HL-60 (cell line): Measurements from ENCODE around the gene SNX20.

ENCODE experiments used
- DNase-seq, 2 experiments: peaks; one replicate each; pipeline ENCODE4 v3.0.0-alpha.2; 2010 to 2020; ENCODE audit warnings: low read depth in 1 of 2, low spot score in 1 of 2
- H3K27ac ChIP-seq: fragments of 250-450 bp; sonication (Bioruptor Pico); replicated peaks from 2 replicates; pipeline ENCODE4 v1.5.1; 2020; ENCODE audit warnings: mild to moderate bottlenecking, moderate library complexity
- H3K27me3 ChIP-seq: fragments of 250-450 bp; sonication (Bioruptor Pico); 2 replicates; pipeline ENCODE4 v1.5.1; 2021; ENCODE audit warnings: mild to moderate bottlenecking, moderate library complexity; ENCODE audit not compliant: insufficient read depth, poor library complexity, severe bottlenecking
- H3K4me3 ChIP-seq: replicated peaks from 2 replicates; pipeline ENCODE4 v1.5.1; 2011; ENCODE audit warnings: mild to moderate bottlenecking, control low read depth, low read length; ENCODE audit not compliant: insufficient read depth
- GABPA ChIP-seq: IDR thresholded peaks from 2 replicates; pipeline ENCODE4 v1.6.1; 2012; ENCODE audit warnings: low read depth
- POLR2AphosphoS5 ChIP-seq: IDR thresholded peaks from 2 replicates; pipeline ENCODE4 v1.6.1; 2012; ENCODE audit warnings: low read depth
- SPI1 ChIP-seq: IDR thresholded peaks from 2 replicates; pipeline ENCODE4 v1.6.1; 2012; ENCODE audit warnings: low read depth, mild to moderate bottlenecking, borderline replicate concordance
- TF ChIP-seq, protein P1 (sequence below): IDR thresholded peaks from 2 replicates; pipeline ENCODE4 v1.6.1; 2012; ENCODE audit warnings: low read depth; ENCODE audit not compliant: insufficient replicate concordance
- TF ChIP-seq, protein P2 (sequence below): IDR thresholded peaks from one replicate; pipeline ENCODE4 v1.5.1; 2011; ENCODE audit warnings: low read length, control low read depth, inconsistent platforms; ENCODE audit not compliant: insufficient read depth

Gene SNX20

DNA sequence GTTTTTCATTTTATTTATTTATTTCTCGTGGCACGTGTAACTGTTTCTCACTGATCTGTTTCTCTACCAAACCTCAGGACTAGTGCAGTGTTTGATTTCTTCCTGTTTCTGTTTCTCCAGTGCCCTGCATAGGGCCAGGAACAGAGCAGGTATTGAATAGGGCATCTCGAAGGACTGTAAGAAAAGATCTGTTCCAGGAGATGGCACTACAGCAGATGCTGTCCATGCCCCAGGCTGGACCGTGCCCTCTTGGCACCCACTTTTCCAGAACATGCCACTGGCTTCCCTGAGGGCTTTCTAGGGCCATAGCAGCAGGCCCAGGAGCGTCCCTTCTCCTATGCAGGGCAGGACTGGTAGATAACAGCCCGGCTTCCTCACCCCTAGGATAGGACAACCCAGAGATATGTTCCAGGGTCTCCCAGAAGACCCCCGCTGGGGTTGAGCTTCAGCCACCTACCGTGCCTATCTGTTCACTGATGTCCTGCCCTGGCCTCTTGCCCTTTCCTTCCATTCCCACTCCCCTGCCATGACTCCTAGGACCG is 4.4 kb downstream of the SNX20 start:
- Histone ChIP-seq H3K27ac (no peak overlapping the region), H3K4me3 (no peak overlapping the region), H3K27me3 (no peaks in the 10 kb centered on the region)
- TF ChIP-seq POLR2AphosphoS5 (no peak), GABPA (no peak)
- TF ChIP-seq, protein P1, sequence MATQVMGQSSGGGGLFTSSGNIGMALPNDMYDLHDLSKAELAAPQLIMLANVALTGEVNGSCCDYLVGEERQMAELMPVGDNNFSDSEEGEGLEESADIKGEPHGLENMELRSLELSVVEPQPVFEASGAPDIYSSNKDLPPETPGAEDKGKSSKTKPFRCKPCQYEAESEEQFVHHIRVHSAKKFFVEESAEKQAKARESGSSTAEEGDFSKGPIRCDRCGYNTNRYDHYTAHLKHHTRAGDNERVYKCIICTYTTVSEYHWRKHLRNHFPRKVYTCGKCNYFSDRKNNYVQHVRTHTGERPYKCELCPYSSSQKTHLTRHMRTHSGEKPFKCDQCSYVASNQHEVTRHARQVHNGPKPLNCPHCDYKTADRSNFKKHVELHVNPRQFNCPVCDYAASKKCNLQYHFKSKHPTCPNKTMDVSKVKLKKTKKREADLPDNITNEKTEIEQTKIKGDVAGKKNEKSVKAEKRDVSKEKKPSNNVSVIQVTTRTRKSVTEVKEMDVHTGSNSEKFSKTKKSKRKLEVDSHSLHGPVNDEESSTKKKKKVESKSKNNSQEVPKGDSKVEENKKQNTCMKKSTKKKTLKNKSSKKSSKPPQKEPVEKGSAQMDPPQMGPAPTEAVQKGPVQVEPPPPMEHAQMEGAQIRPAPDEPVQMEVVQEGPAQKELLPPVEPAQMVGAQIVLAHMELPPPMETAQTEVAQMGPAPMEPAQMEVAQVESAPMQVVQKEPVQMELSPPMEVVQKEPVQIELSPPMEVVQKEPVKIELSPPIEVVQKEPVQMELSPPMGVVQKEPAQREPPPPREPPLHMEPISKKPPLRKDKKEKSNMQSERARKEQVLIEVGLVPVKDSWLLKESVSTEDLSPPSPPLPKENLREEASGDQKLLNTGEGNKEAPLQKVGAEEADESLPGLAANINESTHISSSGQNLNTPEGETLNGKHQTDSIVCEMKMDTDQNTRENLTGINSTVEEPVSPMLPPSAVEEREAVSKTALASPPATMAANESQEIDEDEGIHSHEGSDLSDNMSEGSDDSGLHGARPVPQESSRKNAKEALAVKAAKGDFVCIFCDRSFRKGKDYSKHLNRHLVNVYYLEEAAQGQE, result no peak
- DNase-seq, result no peak

- no peak overlapping the region for H3K4me3 ChIP-seq
- no peak overlapping the region for H3K27ac ChIP-seq
- TF ChIP-seq, protein P1, result no peak
- TF ChIP-seq GABPA (no peak), SPI1 (no peak), POLR2AphosphoS5 (no peak)
- TF ChIP-seq, protein P2, sequence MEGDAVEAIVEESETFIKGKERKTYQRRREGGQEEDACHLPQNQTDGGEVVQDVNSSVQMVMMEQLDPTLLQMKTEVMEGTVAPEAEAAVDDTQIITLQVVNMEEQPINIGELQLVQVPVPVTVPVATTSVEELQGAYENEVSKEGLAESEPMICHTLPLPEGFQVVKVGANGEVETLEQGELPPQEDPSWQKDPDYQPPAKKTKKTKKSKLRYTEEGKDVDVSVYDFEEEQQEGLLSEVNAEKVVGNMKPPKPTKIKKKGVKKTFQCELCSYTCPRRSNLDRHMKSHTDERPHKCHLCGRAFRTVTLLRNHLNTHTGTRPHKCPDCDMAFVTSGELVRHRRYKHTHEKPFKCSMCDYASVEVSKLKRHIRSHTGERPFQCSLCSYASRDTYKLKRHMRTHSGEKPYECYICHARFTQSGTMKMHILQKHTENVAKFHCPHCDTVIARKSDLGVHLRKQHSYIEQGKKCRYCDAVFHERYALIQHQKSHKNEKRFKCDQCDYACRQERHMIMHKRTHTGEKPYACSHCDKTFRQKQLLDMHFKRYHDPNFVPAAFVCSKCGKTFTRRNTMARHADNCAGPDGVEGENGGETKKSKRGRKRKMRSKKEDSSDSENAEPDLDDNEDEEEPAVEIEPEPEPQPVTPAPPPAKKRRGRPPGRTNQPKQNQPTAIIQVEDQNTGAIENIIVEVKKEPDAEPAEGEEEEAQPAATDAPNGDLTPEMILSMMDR, result no peak
- no peaks in the 10 kb centered on the region for H3K27me3 ChIP-seq
- DNase-seq, result no peak
These were observed 5.2 kb downstream of the SNX20 start for GRCh38 chr16:50675686-50676610.

- Histone ChIP-seq H3K27ac (no peak overlapping the region), H3K27me3 (no peaks in the 10 kb centered on the region), H3K4me3 (no peak overlapping the region)
- no peak for DNase-seq
- TF ChIP-seq, protein P1, result no peak
- TF ChIP-seq SPI1 (no peak), POLR2AphosphoS5 (no peak), GABPA (no peak)
- TF ChIP-seq, protein P2, result no peak
These were observed 6.3 kb downstream of the SNX20 start for GRCh38 chr16:50674831-50675230.
